ENCODE results near the gene ADCY1. TPM values are rescaled to one million over a fixed set of nuclear protein-coding genes. Genes with fewer than 3 reads are reported as not detected.

Gene ADCY1
- total and polyA plus RNA-seq, 2 donors = 0.27 to 0.38 TPM

- Histone ChIP-seq H3K4me3 (ENCODE audit: low read length in 2 of 2) (no peak overlapping the region), H3K36me3 (ENCODE audit: control insufficient read depth in 2 of 2, insufficient read depth in 2 of 2, low read length in 1 of 2) (no peaks in the 10 kb centered on the region), H3K27me3 (ENCODE audit: control insufficient read depth in 2 of 2, insufficient read depth in 1 of 2, low read length in 1 of 2) (no peaks in the 10 kb centered on the region), H3K9me3 (ENCODE audit: control insufficient read depth in 2 of 2, insufficient read depth in 1 of 2, low read length in 1 of 2) (peaks cover 0 to 1% of the 10 kb centered on the region in 2 donors), H3K4me1 (ENCODE audit: control insufficient read depth in 2 of 2, insufficient read depth in 2 of 2, low read length in 2 of 2) (no peaks in the 10 kb centered on the region), H3K27ac (ENCODE audit: low read depth in 1 of 2, low read length in 1 of 2) (no peak overlapping the region)
- no peak for DNase-seq (ENCODE audit: low read depth in 6 of 9, low spot score in 9 of 9)
- 95% methylated on average over 6 of the region's 6 CpGs for WGBS
Measured at GRCh38 chr7:45712872-45713668, 138.9 kb downstream of the ADCY1 start.

- H3K4me1 ChIP-seq (ENCODE audit: control insufficient read depth in 2 of 2, insufficient read depth in 2 of 2, low read length in 2 of 2) = no peaks in the 10 kb centered on the region
- no peaks in the 10 kb centered on the region for H3K9me3 ChIP-seq (ENCODE audit: control insufficient read depth in 2 of 2, insufficient read depth in 1 of 2, low read length in 1 of 2)
- H3K27ac ChIP-seq (ENCODE audit: low read depth in 1 of 2, low read length in 1 of 2) = no peak overlapping the region
- DNase-seq (ENCODE audit: low read depth in 6 of 9, low spot score in 9 of 9) = no peak
- 94% methylated on average over 23 of the region's 23 CpGs for WGBS
- H3K36me3 ChIP-seq (ENCODE audit: control insufficient read depth in 2 of 2, insufficient read depth in 2 of 2, low read length in 1 of 2) = no peaks in the 10 kb centered on the region
- H3K4me3 ChIP-seq (ENCODE audit: low read length in 2 of 2) = no peak overlapping the region
- H3K27me3 ChIP-seq (ENCODE audit: control insufficient read depth in 2 of 2, insufficient read depth in 1 of 2, low read length in 1 of 2) = no peaks in the 10 kb centered on the region
Measured at GRCh38 chr7:45713669-45714520, 139.7 kb downstream of the ADCY1 start.

GRCh38 chr7:45714521-45714820 is 140.3 kb downstream of the ADCY1 start:
- no peak overlapping the region for H3K4me3 ChIP-seq (ENCODE audit: low read length in 2 of 2)
- no peaks in the 10 kb centered on the region for H3K27me3 ChIP-seq (ENCODE audit: control insufficient read depth in 2 of 2, insufficient read depth in 1 of 2, low read length in 1 of 2)
- whole genome bisulfite sequencing = 71% methylated on average over 4 of the region's 4 CpGs
- DNase-seq (ENCODE audit: low read depth in 6 of 9, low spot score in 9 of 9) = no peak
- no peaks in the 10 kb centered on the region for H3K4me1 ChIP-seq (ENCODE audit: control insufficient read depth in 2 of 2, insufficient read depth in 2 of 2, low read length in 2 of 2)
- H3K27ac ChIP-seq (ENCODE audit: low read depth in 1 of 2, low read length in 1 of 2) = no peak overlapping the region
- H3K9me3 ChIP-seq (ENCODE audit: control insufficient read depth in 2 of 2, insufficient read depth in 1 of 2, low read length in 1 of 2) = no peaks in the 10 kb centered on the region
- H3K36me3 ChIP-seq (ENCODE audit: control insufficient read depth in 2 of 2, insufficient read depth in 2 of 2, low read length in 1 of 2) = no peaks in the 10 kb centered on the region

GRCh38 chr7:45715471-45716352 is 141.5 kb downstream of the ADCY1 start:
- DNase-seq (ENCODE audit: low read depth in 6 of 9, low spot score in 9 of 9) = no peak

GRCh38 chr7:45716380-45717203 is 142.4 kb downstream of the ADCY1 start:
- H3K9me3 ChIP-seq (ENCODE audit: control insufficient read depth in 2 of 2, insufficient read depth in 1 of 2, low read length in 1 of 2) = no peaks in the 10 kb centered on the region

More at GRCh38 chr7:45715471-45716352, 141.5 kb downstream of the ADCY1 start:
- Histone ChIP-seq H3K27ac (ENCODE audit: low read depth in 1 of 2, low read length in 1 of 2) (no peak overlapping the region), H3K4me1 (ENCODE audit: control insufficient read depth in 2 of 2, insufficient read depth in 2 of 2, low read length in 2 of 2) (no peaks in the 10 kb centered on the region), H3K9me3 (ENCODE audit: control insufficient read depth in 2 of 2, insufficient read depth in 1 of 2, low read length in 1 of 2) (no peaks in the 10 kb centered on the region), H3K4me3 (ENCODE audit: low read length in 2 of 2) (no peak overlapping the region), H3K27me3 (ENCODE audit: control insufficient read depth in 2 of 2, insufficient read depth in 1 of 2, low read length in 1 of 2) (no peaks in the 10 kb centered on the region), H3K36me3 (ENCODE audit: control insufficient read depth in 2 of 2, insufficient read depth in 2 of 2, low read length in 1 of 2) (no peaks in the 10 kb centered on the region)
- WGBS = 95% methylated on average over 15 of the region's 15 CpGs

GRCh38 chr7:45717537-45718235 is 143.5 kb downstream of the ADCY1 start:
- H3K27ac ChIP-seq (ENCODE audit: low read depth in 1 of 2, low read length in 1 of 2) = no peak overlapping the region
- no peaks in the 10 kb centered on the region for H3K9me3 ChIP-seq (ENCODE audit: control insufficient read depth in 2 of 2, insufficient read depth in 1 of 2, low read length in 1 of 2)
- H3K4me1 ChIP-seq (ENCODE audit: control insufficient read depth in 2 of 2, insufficient read depth in 2 of 2, low read length in 2 of 2) = no peaks in the 10 kb centered on the region
- peaks cover 2 to 3% of the 10 kb centered on the region in 2 donors for H3K36me3 ChIP-seq (ENCODE audit: control insufficient read depth in 2 of 2, insufficient read depth in 2 of 2, low read length in 1 of 2)
- no peaks in the 10 kb centered on the region for H3K27me3 ChIP-seq (ENCODE audit: control insufficient read depth in 2 of 2, insufficient read depth in 1 of 2, low read length in 1 of 2)
- WGBS = 91% methylated on average over 17 of the region's 17 CpGs
- no peak for DNase-seq (ENCODE audit: low read depth in 6 of 9, low spot score in 9 of 9)
- H3K4me3 ChIP-seq (ENCODE audit: low read length in 2 of 2) = no peak overlapping the region

More at GRCh38 chr7:45716380-45717203, 142.4 kb downstream of the ADCY1 start:
- no peaks in the 10 kb centered on the region for H3K27me3 ChIP-seq (ENCODE audit: control insufficient read depth in 2 of 2, insufficient read depth in 1 of 2, low read length in 1 of 2)
- 94% methylated on average over 16 of the region's 16 CpGs for WGBS
- H3K27ac ChIP-seq (ENCODE audit: low read depth in 1 of 2, low read length in 1 of 2) = no peak overlapping the region
- H3K4me1 ChIP-seq (ENCODE audit: control insufficient read depth in 2 of 2, insufficient read depth in 2 of 2, low read length in 2 of 2) = no peaks in the 10 kb centered on the region
- no peaks in the 10 kb centered on the region for H3K36me3 ChIP-seq (ENCODE audit: control insufficient read depth in 2 of 2, insufficient read depth in 2 of 2, low read length in 1 of 2)
- H3K4me3 ChIP-seq (ENCODE audit: low read length in 2 of 2) = no peak overlapping the region
- DNase-seq (ENCODE audit: low read depth in 6 of 9, low spot score in 9 of 9) = no peak

GRCh38 chr7:45718464-45719330 is 144.5 kb downstream of the ADCY1 start:
- H3K36me3 ChIP-seq (ENCODE audit: control insufficient read depth in 2 of 2, insufficient read depth in 2 of 2, low read length in 1 of 2) = peaks cover 3 to 4% of the 10 kb centered on the region in 2 donors
- no peak for DNase-seq (ENCODE audit: low read depth in 6 of 9, low spot score in 9 of 9)
- no peak overlapping the region for H3K27ac ChIP-seq (ENCODE audit: low read depth in 1 of 2, low read length in 1 of 2)
- H3K4me3 ChIP-seq (ENCODE audit: low read length in 2 of 2) = no peak overlapping the region
- H3K27me3 ChIP-seq (ENCODE audit: control insufficient read depth in 2 of 2, insufficient read depth in 1 of 2, low read length in 1 of 2) = no peaks in the 10 kb centered on the region
- H3K4me1 ChIP-seq (ENCODE audit: control insufficient read depth in 2 of 2, insufficient read depth in 2 of 2, low read length in 2 of 2) = no peaks in the 10 kb centered on the region
- H3K9me3 ChIP-seq (ENCODE audit: control insufficient read depth in 2 of 2, insufficient read depth in 1 of 2, low read length in 1 of 2) = no peaks in the 10 kb centered on the region
- WGBS = 56% methylated on average over 12 of the region's 12 CpGs
